GM12864 (cell line): ENCODE results near the gene DUOX2.

Source experiments
- DNase-seq: peaks from one replicate; pipeline ENCODE4 v3.0.0-alpha.2; 2011; ENCODE audit warnings: low read depth
- H3K4me3 ChIP-seq: 2 replicates; pipeline ENCODE4 v1.5.1; 2011; ENCODE audit warnings: mild to moderate bottlenecking, low read depth, low read length, control low read depth
- CTCF ChIP-seq: IDR thresholded peaks from 2 replicates; pipeline ENCODE4 v1.5.1; 2011; ENCODE audit warnings: low read depth, mild to moderate bottlenecking, moderate library complexity, low read length, control low read depth, inconsistent platforms; ENCODE audit errors: missing control alignments

The DUOX2 gene

DNA sequence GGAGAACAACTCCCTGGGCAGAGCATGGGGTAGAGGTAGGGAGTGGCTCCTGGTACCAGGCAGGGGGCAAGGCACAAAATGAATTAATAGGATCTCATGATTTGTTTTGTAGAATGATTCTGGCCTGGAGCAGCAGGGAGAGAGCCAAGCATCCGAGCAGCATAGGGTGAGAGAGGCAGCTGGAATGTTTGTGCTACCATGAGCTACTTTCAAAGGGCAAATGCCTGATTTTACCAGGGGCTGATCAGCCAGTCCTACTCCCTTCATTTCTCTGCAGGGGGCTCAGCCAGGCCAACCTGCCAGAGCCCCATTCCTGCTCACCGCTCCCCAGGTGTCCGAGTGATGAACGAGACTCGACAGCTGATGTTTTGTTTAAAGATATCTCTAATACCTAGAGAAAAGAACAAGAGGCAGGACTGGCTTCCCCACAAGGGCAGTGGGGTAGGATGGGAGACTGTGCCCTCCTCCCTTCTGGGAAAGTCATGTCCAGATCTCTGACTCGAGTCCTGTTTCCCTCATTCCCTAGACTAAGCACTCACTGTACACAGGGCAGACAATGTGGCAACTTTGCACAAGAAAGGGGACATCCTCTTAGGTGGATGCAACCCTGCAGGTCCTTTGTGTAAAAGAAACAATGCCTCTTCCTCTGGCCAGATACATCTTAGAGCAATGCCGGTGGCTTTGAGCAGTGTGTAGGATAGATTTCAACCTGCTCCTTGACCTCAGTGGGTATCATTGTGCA is 12.9 kb downstream of the DUOX2 start:
- no peak for TF ChIP-seq CTCF
- no peak for DNase-seq
- no peak overlapping the region for H3K4me3 ChIP-seq

DNA sequence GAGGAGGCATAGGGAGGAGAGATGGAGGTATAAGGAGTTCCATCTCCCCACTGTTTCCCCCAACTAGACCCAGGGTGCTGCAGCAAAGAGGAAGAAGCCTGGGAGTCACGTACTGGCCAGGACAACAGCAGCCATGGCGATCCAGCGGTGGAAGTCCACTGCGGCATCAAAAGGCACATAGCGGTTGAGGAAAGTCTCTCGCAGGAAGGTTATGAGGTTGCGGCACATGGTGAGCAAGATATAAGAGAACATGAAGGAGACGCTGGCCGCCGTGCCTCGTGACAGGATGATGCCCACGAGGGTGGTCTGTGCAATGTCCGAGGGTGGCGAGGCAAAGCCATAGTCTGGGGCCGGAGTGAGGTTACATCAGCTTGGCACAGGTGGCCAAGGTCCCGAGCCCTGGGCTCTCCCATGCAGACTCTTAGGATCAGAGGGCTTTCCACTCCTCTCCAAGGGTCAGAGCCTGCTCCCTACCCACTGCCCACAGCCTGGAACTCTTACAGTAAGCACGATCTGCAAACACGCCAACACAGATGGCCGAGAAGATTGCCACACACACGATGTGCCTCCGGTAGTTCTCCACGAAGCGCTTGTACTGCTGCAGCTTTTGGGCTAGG is 14.3 kb downstream of the DUOX2 start:
- no peak for DNase-seq
- no peak overlapping the region for H3K4me3 ChIP-seq
- TF ChIP-seq CTCF = no peak

DNA sequence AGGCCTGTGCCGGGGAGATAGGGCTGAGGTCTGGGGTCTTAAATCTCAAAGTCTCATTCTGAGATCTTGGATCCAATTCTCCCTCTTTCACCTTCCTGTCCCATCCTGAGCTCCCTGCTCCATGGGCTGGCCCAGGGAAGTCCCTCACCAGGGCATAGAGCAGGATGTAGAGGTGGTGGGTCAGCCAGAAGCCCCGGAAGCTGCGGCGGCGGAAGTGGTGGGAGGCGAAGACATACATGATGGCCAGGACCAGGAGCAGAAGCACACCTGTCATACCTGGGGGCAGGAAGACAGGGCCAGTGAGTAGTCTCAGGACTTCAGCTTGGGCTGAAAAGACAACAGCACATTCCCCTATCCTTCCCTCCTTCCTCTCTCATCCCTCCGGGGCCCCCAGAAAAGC is 16.5 kb downstream of the DUOX2 start:
- DNase-seq = no peak
- no peak for TF ChIP-seq CTCF
- H3K4me3 ChIP-seq = no peak overlapping the region

GRCh38 chr15:45095661-45096060 is 18.3 kb downstream of the DUOX2 start:
- DNase-seq = no peak
- no peak overlapping the region for H3K4me3 ChIP-seq
- TF ChIP-seq CTCF = no peak

- no peak overlapping the region for H3K4me3 ChIP-seq
- no peak for DNase-seq
These were observed 19.6 kb downstream of the DUOX2 start for GRCh38 chr15:45094358-45094730.

GRCh38 chr15:45093622-45094357 is 20.2 kb downstream of the DUOX2 start:
- no peak for TF ChIP-seq CTCF
- H3K4me3 ChIP-seq = no peak overlapping the region
- no peak for DNase-seq

More at GRCh38 chr15:45094358-45094730, 19.6 kb downstream of the DUOX2 start:
- TF ChIP-seq CTCF = no peak
